HG03460 (cell line): Measurements from ENCODE around the gene HAPLN3.

Experiments
- ATAC-seq: cut with Tn5 transposase; IDR thresholded peaks from one replicate; pipeline ENCODE4 v1.9.1; 2021; ENCODE audit not compliant: unreplicated experiment

Gene HAPLN3

GRCh38 chr15:88911766-88912118, 16.4 kb upstream of the HAPLN3 start:
- no peak for ATAC-seq

GRCh38 chr15:88909956-88910831, 14.8 kb upstream of the HAPLN3 start:
- no peak for ATAC-seq

- ATAC-seq, result no peak
Measured at GRCh38 chr15:88908697-88909621, 13.6 kb upstream of the HAPLN3 start.

DNA sequence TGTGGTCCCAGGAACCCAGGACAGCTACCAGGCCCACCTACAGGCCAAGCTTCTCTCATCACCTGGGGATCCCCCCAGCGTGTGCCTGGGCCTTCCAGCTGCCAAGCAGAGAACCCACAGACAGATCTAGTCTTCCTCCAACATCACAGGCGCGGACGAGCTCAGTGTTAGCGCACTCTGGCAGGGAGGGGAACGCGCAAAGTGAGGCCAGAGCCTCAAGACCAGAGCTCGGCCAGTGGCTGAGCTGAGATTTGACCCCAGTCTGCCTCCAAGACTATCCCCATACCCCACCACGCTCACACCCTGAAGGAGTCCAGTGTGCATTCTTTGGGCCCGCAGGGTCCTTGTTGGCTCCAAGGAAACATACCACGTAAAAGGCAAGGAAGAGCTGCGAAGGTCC, 12.8 kb upstream of the HAPLN3 start:
- no peak for ATAC-seq

- no peak for ATAC-seq
Measured at GRCh38 chr15:88907111-88907510, 11.8 kb upstream of the HAPLN3 start.

DNA sequence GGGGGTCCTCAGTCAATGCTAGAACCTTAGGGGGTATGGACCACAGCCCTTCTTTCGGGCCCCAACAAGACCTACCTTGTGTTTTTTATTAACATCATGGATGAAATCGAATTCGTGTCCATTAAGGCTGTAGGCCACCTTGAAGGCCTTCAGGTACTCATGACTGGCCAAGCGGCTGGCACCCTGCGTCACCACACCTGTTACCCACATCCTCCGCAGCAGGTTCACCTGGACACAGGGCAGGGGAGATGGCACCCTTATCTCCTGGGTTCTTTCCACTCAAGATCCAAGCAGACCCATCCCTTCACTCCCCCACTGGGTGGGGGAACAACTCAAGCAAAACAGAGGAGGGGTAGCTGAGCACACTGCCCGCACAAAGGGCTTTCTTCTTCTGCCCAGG, 11.2 kb upstream of the HAPLN3 start:
- no peak for ATAC-seq

GRCh38 chr15:88906130-88906529, 10.8 kb upstream of the HAPLN3 start:
- no peak for ATAC-seq

DNA sequence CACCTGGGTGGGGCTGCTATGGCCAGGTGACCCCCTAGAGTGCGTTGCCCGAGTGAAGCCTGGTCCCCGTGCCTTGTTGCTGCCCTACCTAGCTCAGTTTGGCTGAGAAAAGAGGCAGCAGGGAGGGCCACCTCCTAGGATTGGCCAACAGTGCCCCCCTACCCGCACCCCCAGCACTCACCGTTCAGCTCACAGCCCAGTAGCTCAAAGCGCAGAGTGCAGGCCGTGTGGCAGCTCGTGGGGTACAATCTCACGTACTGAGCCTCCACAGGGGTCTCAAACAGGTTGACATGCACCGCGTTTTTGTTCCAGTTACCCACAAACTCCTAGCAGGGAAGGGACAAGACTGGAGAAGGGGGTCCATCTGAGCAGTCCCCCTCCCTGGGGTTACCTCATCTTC, 10.2 kb upstream of the HAPLN3 start:
- no peak for ATAC-seq

- peak; percentile 69 for ATAC-seq
Measured at GRCh38 chr15:88904624-88905327, 9.4 kb upstream of the HAPLN3 start.

DNA sequence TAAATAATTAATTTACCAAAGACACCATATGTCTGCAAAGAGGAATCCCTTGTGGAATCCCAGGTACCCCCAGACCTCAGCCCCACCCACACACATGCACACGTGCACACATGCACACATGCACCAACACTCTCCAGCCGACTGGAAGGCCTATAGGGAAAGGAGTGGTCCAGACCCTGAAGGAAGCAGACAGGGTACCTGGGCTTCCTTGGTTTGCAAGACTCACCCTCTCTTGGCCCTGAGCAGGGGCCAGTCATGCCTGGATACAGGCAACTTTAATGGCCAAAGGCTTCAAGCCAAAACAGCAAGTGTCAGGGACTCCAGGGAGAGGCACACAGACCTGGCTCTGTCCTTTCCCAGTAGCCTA, 8.9 kb upstream of the HAPLN3 start:
- no peak for ATAC-seq

DNA sequence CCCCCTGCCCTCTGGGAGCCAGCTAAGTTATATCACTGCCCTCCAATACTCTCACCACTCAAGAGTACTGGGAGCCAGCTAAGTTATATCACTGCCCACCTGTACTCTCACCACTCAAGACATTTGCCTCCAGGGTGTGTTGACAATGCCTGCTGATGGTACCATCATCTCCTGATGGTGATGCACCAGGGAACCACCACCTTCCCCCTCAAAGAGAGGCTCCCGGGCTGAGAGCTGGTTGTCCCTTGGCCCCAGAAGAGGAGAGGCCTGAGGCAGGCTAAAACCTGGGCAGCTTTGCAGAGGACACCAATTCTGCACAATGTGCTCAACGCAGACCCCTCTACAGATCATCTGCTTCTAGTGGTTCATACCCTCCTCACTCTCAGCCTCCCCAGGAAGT, 7.5 kb upstream of the HAPLN3 start:
- no peak for ATAC-seq

- ATAC-seq, result no peak
Measured at GRCh38 chr15:88902221-88902835, 7.0 kb upstream of the HAPLN3 start.

DNA sequence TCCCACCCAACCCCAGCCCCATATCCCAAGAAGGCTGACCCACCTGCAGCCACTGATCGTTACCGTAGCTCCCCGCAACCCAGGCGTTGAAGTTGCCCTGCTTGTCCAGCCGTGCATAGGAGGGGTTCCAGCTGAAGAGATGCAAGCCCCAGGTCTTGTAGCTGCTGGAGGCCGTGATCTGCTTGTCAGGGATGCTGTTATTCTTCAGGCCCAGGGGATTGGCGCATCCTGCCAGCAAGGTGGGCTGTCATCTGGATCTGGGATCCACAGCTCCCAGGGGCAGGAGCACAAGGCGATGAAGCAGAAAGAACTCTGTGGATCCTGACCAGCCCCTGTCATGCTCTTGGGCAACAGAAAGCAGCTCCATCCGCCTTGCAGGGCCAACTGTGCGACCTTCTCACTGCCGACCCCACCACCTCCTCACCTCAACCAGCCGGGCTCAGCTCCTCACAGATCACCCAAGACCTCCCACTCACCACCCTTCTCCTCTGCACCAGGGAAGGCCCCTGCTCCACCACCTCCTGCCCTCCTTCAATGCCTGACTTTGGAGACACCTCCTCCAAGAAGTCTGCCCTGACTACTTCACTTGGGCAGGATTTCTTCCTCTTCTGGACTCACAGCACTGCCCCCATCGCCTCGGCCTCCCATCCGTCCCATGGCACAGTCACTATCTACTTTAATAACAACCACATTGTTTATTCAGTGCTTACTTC, 6.3 kb upstream of the HAPLN3 start:
- ATAC-seq, result no peak

DNA sequence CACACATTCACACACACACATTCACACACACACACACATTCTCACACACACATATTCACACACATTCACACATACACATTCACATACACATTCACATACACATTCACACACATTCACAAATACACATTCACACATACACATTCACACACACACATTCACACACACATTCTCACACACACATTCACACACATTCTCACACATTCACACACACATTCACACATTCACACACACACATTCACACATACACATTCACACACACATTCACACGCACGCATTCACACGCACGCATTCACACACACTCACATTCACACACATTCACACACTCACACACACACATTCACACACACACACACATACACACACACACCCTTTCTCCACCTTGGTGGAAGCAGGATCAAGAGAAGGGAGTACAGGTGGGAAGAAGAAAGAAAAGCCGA, 5.7 kb upstream of the HAPLN3 start:
- no peak for ATAC-seq

GRCh38 chr15:88900309-88900981, 5.1 kb upstream of the HAPLN3 start:
- ATAC-seq, result no peak

- ATAC-seq, result no peak
Measured at GRCh38 chr15:88899251-88899650, 3.9 kb upstream of the HAPLN3 start.

DNA sequence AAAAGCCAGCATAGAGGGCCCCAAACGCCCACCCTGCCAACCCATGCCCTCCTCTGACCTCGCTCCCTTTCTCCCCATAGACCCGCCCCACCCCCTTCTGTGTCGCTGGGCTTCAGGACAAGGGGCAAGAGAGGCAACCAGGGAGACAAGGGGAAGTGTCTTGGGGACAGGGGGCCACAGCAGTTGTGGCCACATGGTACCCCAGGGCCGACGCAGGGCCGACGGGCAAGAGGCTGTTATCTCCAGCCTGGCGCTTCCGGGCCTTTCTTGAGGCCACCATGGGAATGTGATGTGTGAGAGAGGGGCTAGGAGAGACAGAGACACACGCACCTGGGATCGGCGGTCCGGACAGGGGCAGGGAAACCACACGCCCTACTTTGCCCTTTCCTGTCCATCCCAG, 3.4 kb upstream of the HAPLN3 start:
- ATAC-seq, result no peak

DNA sequence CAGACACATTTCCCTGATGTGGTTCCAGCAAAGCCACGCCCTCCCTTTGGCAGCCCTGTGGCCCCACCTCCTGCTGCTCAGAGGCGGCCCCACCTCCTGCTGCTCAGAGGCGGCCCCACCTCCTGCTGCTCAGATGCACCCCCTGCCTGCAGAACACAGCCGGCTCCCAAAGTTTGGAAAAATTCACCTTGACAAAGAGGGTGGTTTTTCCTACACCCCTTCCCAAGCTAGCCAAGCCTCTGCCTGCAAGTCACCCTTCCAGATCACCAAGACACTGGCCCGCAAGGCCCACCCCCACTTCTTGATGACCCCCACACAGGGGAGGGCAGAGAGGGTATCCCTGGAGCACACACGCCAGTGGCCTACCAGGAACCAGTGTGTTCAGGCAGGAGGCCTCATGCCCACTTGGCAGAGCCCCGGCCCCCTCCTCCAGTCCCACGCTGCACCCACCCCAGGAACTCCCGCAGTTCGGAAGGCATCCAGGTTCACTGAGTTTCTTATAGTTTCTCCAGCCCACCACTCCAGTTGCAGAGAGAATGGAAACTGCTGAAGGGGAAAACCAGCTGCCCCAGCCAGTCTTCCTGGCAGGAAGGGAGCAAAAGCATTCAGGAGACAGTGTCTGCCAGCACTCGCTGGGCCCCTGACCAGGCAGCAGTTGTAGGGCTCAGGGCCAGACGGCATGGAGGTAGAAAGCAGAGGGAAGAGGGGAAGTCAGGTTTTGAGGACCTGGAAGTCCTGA, 2.3 kb upstream of the HAPLN3 start:
- ATAC-seq, result peak; percentile 81

GRCh38 chr15:88897142-88897455, 1.8 kb upstream of the HAPLN3 start:
- ATAC-seq, result no peak
